Brain pericyte (primary cell): Measurements from ENCODE around the gene S100A9.

Experiments
- DNase-seq: peaks from one replicate; pipeline ENCODE4 v3.0.0-alpha.2; 2012; ENCODE audit warnings: low read depth, low spot score

Gene S100A9

GRCh38 chr1:153389973-153390879 is 32.6 kb downstream of the S100A9 start:
- no peak for DNase-seq

GRCh38 chr1:153390938-153391710 is 33.5 kb downstream of the S100A9 start, which contains the start of gene S100A8:
S100A8 (minus strand) TSS chr1:153391073; CDS start chr1:153390535, 538 bp downstream.
- no peak for DNase-seq

- DNase-seq: no peak
Measured at GRCh38 chr1:153392258-153392657, 34.6 kb downstream of the S100A9 start.

GRCh38 chr1:153392822-153393221 is 35.2 kb downstream of the S100A9 start:
- DNase-seq: no peak

- DNase-seq: no peak
Measured at GRCh38 chr1:153393926-153394325, 36.3 kb downstream of the S100A9 start.

GRCh38 chr1:153394391-153394790 is 36.7 kb downstream of the S100A9 start:
- DNase-seq: no peak

GRCh38 chr1:153395136-153395685 is 37.6 kb downstream of the S100A9 start:
- no peak for DNase-seq

GRCh38 chr1:153395776-153396175 is 38.1 kb downstream of the S100A9 start:
- no peak for DNase-seq

GRCh38 chr1:153396461-153396860 is 38.8 kb downstream of the S100A9 start:
- no peak for DNase-seq

GRCh38 chr1:153397051-153397923 is 39.6 kb downstream of the S100A9 start:
- DNase-seq: no peak

GRCh38 chr1:153397924-153398651 is 40.4 kb downstream of the S100A9 start:
- DNase-seq: no peak

- no peak for DNase-seq
Measured at GRCh38 chr1:153399401-153400055, 41.9 kb downstream of the S100A9 start.

- DNase-seq: no peak
Measured at GRCh38 chr1:153400244-153400643, 42.6 kb downstream of the S100A9 start.

GRCh38 chr1:153401461-153401860 is 43.8 kb downstream of the S100A9 start:
- no peak for DNase-seq

GRCh38 chr1:153402226-153402625 is 44.6 kb downstream of the S100A9 start:
- no peak for DNase-seq

GRCh38 chr1:153403421-153404085 is 45.9 kb downstream of the S100A9 start:
- DNase-seq: no peak

- DNase-seq: no peak
Measured at GRCh38 chr1:153404086-153404635, 46.5 kb downstream of the S100A9 start.

GRCh38 chr1:153404768-153405167 is 47.1 kb downstream of the S100A9 start:
- no peak for DNase-seq
